WTC11 (cell line): ENCODE measurements around the gene IGSF9. TPM values are rescaled to one million over a fixed set of nuclear protein-coding genes. Genes with fewer than 3 reads are reported as not detected.

ENCODE experiments used
- ATAC-seq: fragments of 200-7000 bp; cut with Tn5 transposase; 2 replicates; pipeline ENCODE4 v1.10.0; 2021; ENCODE audit warnings: mild to moderate bottlenecking, moderate library complexity
- CTCF ChIA-PET: fragments of 300-600 bp; sonication (Branson Sonifier 250); formaldehyde crosslinking; loops from one replicate; lab custom pipeline; 2021; ENCODE audit warnings: antibody characterized with exemption; lab: Charles Lee
- POLR2A ChIA-PET: fragments of 350-600 bp; sonication (Branson Sonifier 250); formaldehyde crosslinking; loops from one replicate; lab custom pipeline; 2021; ENCODE audit warnings: antibody characterized with exemption; lab: Charles Lee
- DNase-seq: peaks from one replicate; pipeline ENCODE4 v3.0.0; 2021; ENCODE audit warnings: low spot score
- H3K27ac Mint-ChIP-seq: 2 replicates; pipeline ENCODE4 v1.8.0; 2021; ENCODE audit warnings: mixed read lengths
- H3K27me3 Mint-ChIP-seq: 2 replicates; pipeline ENCODE4 v1.8.0; 2021; ENCODE audit warnings: low read depth, mild to moderate bottlenecking, moderate library complexity, mixed read lengths
- H3K36me3 Mint-ChIP-seq: 2 replicates; pipeline ENCODE4 v1.8.0; 2021; ENCODE audit warnings: mixed read lengths
- H3K4me1 Mint-ChIP-seq: 2 replicates; pipeline ENCODE4 v1.8.0; 2022; ENCODE audit warnings: mixed read lengths
- H3K4me3 Mint-ChIP-seq: 2 replicates; pipeline ENCODE4 v1.8.0; 2021; ENCODE audit warnings: mild to moderate bottlenecking, moderate library complexity, mixed read lengths
- H3K9me3 Mint-ChIP-seq: 2 replicates; pipeline ENCODE4 v1.8.0; 2021; ENCODE audit warnings: mixed read lengths
- ATF6 ChIP-seq: sonication (generic); formaldehyde crosslinking; IDR thresholded peaks from 2 replicates; pipeline ENCODE4 v1.8.1; 2023; ENCODE audit warnings: mild to moderate bottlenecking, missing genetic modification reagents
- CDX4 ChIP-seq: fragments of 250-450 bp; sonication (Bioruptor Pico); IDR thresholded peaks from 2 replicates; pipeline ENCODE4 v1.9.0; 2021; ENCODE audit warnings: moderate library complexity, mild to moderate bottlenecking, inconsistent platforms, borderline replicate concordance
- ELF4 ChIP-seq: sonication (generic); formaldehyde crosslinking; IDR thresholded peaks from 2 replicates; pipeline ENCODE4 v1.8.1; 2022; ENCODE audit warnings: low read depth, mild to moderate bottlenecking, moderate library complexity, missing genetic modification reagents
- HMGXB4 ChIP-seq: sonication (generic); formaldehyde crosslinking; IDR thresholded peaks from 2 replicates; pipeline ENCODE4 v1.8.1; 2023; ENCODE audit warnings: mild to moderate bottlenecking, moderate library complexity, missing genetic modification reagents
- IRF2 ChIP-seq: sonication (generic); formaldehyde crosslinking; IDR thresholded peaks from 2 replicates; pipeline ENCODE4 v1.8.0; 2022; ENCODE audit warnings: low read depth, missing genetic modification reagents, borderline replicate concordance
- MAX ChIP-seq: sonication (generic); formaldehyde crosslinking; IDR thresholded peaks from 2 replicates; pipeline ENCODE4 v1.8.0; 2022; ENCODE audit warnings: mild to moderate bottlenecking, missing genetic modification reagents
- OVOL2 ChIP-seq: fragments of 250-450 bp; sonication (Bioruptor Pico); IDR thresholded peaks from 2 replicates; pipeline ENCODE4 v1.9.0; 2021; ENCODE audit warnings: mild to moderate bottlenecking, borderline replicate concordance
- STAT6 ChIP-seq: sonication (generic); formaldehyde crosslinking; conservative IDR thresholded peaks from 2 replicates; pipeline ENCODE4 v1.8.1; 2023; ENCODE audit warnings: mild to moderate bottlenecking, low read depth, missing genetic modification reagents, moderate library complexity
- TCF7 ChIP-seq: sonication (generic); formaldehyde crosslinking; IDR thresholded peaks from 2 replicates; pipeline ENCODE4 v1.8.0; 2022; ENCODE audit warnings: mild to moderate bottlenecking, low read depth, missing genetic modification reagents, moderate library complexity
- USF2 ChIP-seq: sonication (generic); formaldehyde crosslinking; IDR thresholded peaks from 2 replicates; pipeline ENCODE4 v1.8.1; 2023; ENCODE audit warnings: mild to moderate bottlenecking, missing genetic modification reagents, moderate library complexity
- ZBTB43 ChIP-seq: sonication (generic); formaldehyde crosslinking; IDR thresholded peaks from 2 replicates; pipeline ENCODE4 v1.8.1; 2023; ENCODE audit warnings: mild to moderate bottlenecking, missing genetic modification reagents
- ZNF416 ChIP-seq: fragments of 250-450 bp; sonication (Bioruptor Pico); IDR thresholded peaks from 2 replicates; pipeline ENCODE4 v1.9.0; 2021; ENCODE audit warnings: mild to moderate bottlenecking, inconsistent platforms
- total RNA-seq: library from RNA; stranded (reverse); gene quantifications from 3 replicates; pipeline ENCODE4 v1.2.3, GENCODE V29; 2021

Gene IGSF9
- total RNA-seq, 1 experiment from 2014 or later = 16.4 TPM

- TF ChIP-seq CDX4 (CRISPR knock-in tag) (no peak), IRF2 (no peak), ATF6 (CRISPR knock-in tag) (no peak), STAT6 (CRISPR knock-in tag) (no peak)
Measured at GRCh38 chr1:159964144-159964543, 18.7 kb upstream of the IGSF9 start (continued).

- ATAC-seq (no peak), DNase-seq (no peak)
- H3K27ac Mint-ChIP-seq = no peak overlapping the region
- no peaks in the 10 kb centered on the region for H3K9me3 Mint-ChIP-seq
- peaks cover 2% of the 10 kb centered on the region for H3K27me3 Mint-ChIP-seq
- TF ChIP-seq ELF4 (no peak), ZBTB43 (CRISPR knock-in tag) (no peak)
- no peak overlapping the region for H3K4me3 Mint-ChIP-seq
- no peaks in the 10 kb centered on the region for H3K36me3 Mint-ChIP-seq
- ChIA-PET POLR2A (no interaction called here), CTCF (no interaction called here)
- H3K4me1 Mint-ChIP-seq = peaks cover 11% of the 10 kb centered on the region
Measured at GRCh38 chr1:159962176-159962575, 16.8 kb upstream of the IGSF9 start.

GRCh38 chr1:159961636-159962035, 16.2 kb upstream of the IGSF9 start:
- ATAC-seq (no peak), DNase-seq (no peak)
- Mint-ChIP-seq H3K36me3 (no peaks in the 10 kb centered on the region), H3K27me3 (peaks cover 2% of the 10 kb centered on the region), H3K27ac (no peak overlapping the region), H3K4me3 (no peak overlapping the region), H3K4me1 (peaks cover 11% of the 10 kb centered on the region), H3K9me3 (no peaks in the 10 kb centered on the region)
- TF ChIP-seq TCF7 (CRISPR knock-in tag) (no peak), HMGXB4 (CRISPR knock-in tag) (no peak), ZNF416 (CRISPR knock-in tag) (no peak), USF2 (no peak), MAX (CRISPR knock-in tag) (no peak), OVOL2 (CRISPR knock-in tag) (no peak)
- ChIA-PET POLR2A (no interaction called here), CTCF (no interaction called here)
